Ishikawa (cell line): ENCODE data around the gene IFT43.

Experiments used
- CEBPB ChIP-seq: IDR thresholded peaks from 2 replicates; pipeline ENCODE4 v1.6.1; 2012
- CREB1 ChIP-seq: IDR thresholded peaks from 2 replicates; pipeline ENCODE4 v1.6.1; 2012; ENCODE audit warnings: low read depth
- EGR1 ChIP-seq: IDR thresholded peaks from 2 replicates; pipeline ENCODE4 v1.6.1; 2012
- EP300 ChIP-seq: IDR thresholded peaks from 2 replicates; pipeline ENCODE4 v1.6.1; 2012; ENCODE audit warnings: borderline replicate concordance
- FOXM1 ChIP-seq: IDR thresholded peaks from 2 replicates; pipeline ENCODE4 v1.6.1; 2012; ENCODE audit warnings: low read depth, borderline replicate concordance
- MAX ChIP-seq: IDR thresholded peaks from 2 replicates; pipeline ENCODE4 v1.6.1; 2012
- NFIC ChIP-seq: IDR thresholded peaks from 2 replicates; pipeline ENCODE4 v1.6.1; 2012
- RAD21 ChIP-seq: IDR thresholded peaks from 2 replicates; pipeline ENCODE4 v1.6.1; 2012; ENCODE audit warnings: low read depth
- REST ChIP-seq: IDR thresholded peaks from 2 replicates; pipeline ENCODE4 v1.6.1; 2012; ENCODE audit warnings: low read depth, mild to moderate bottlenecking
- TAF1 ChIP-seq: IDR thresholded peaks from 2 replicates; pipeline ENCODE4 v1.6.1; 2012; ENCODE audit warnings: low read depth, mild to moderate bottlenecking
- TCF12 ChIP-seq: IDR thresholded peaks from 2 replicates; pipeline ENCODE4 v1.6.1; 2012; ENCODE audit warnings: low read depth
- TEAD4 ChIP-seq: IDR thresholded peaks from 2 replicates; pipeline ENCODE4 v1.6.1; 2012
- USF1 ChIP-seq: IDR thresholded peaks from 2 replicates; pipeline ENCODE4 v1.6.1; 2012
- YY1 ChIP-seq: IDR thresholded peaks from 2 replicates; pipeline ENCODE4 v1.6.1; 2012; ENCODE audit warnings: low read depth
- ZBTB7A ChIP-seq: IDR thresholded peaks from 2 replicates; pipeline ENCODE4 v1.6.1; 2012; ENCODE audit warnings: low read depth

IFT43 gene

GRCh38 chr14:76098916-76099675 is 113.5 kb downstream of the IFT43 start:
- TF ChIP-seq USF1 (no peak), CREB1 (no peak), MAX (no peak), FOXM1 (no peak), RAD21 (no peak), REST (no peak), NFIC (no peak), YY1 (no peak), CEBPB (no peak), EP300 (no peak), ZBTB7A (no peak), TAF1 (no peak)

GRCh38 chr14:76100236-76100635 is 114.7 kb downstream of the IFT43 start:
- TF ChIP-seq CREB1 (no peak), MAX (no peak), REST (no peak), FOXM1 (no peak), CEBPB (no peak), RAD21 (no peak), EGR1 (no peak), NFIC (no peak), USF1 (no peak), TAF1 (no peak), TCF12 (no peak), EP300 (no peak), TEAD4 (no peak), YY1 (no peak), ZBTB7A (no peak)

- TF ChIP-seq RAD21 (peak; percentile 30; the same call in 1 of the 2 replicates), USF1 (no peak), CREB1 (no peak), REST (no peak), TEAD4 (no peak)
Observed at GRCh38 chr14:76101391-76102379, 116.1 kb downstream of the IFT43 start.
